Small intestine (tissue), 7 donors: ENCODE measurements around the gene KEL. TPM values are rescaled to one million over a fixed set of nuclear protein-coding genes. Genes with fewer than 3 reads are reported as not detected.
A peak's percentile ranks its signal among the peaks of the same experiment; 100 is the strongest.

Source experiments
- DNase-seq, 2 donors: peaks; one replicate each; pipeline versions ENCODE4 v3.0.0 to v3.0.0-alpha.2; 2013
- FAIRE-seq: peaks from 2 replicates; lab custom pipeline; 2012; peaks lifted over from hg19 to GRCh38; lab: Jason Lieb, UNC
- H3K27ac ChIP-seq, 3 donors: one replicate each; pipeline ENCODE4 v1.5.1; 2013; ENCODE audit warnings: low read length in 2 of 3, mild to moderate bottlenecking in 2 of 3, control low read depth in 1 of 3, inconsistent platforms in 1 of 3, low read depth in 1 of 3, moderate library complexity in 1 of 3
- H3K27me3 ChIP-seq, 3 donors: one replicate each; pipeline ENCODE4 v1.6.1; 2013; ENCODE audit warnings: low read length in 3 of 3, inconsistent platforms in 1 of 3; ENCODE audit not compliant: control insufficient read depth in 3 of 3, insufficient read depth in 3 of 3
- H3K36me3 ChIP-seq, 3 donors: one replicate each; pipeline ENCODE4 v1.6.1; 2013; ENCODE audit warnings: low read length in 3 of 3, inconsistent platforms in 1 of 3, low read depth in 1 of 3, mild to moderate bottlenecking in 1 of 3, moderate library complexity in 1 of 3; ENCODE audit not compliant: control insufficient read depth in 3 of 3, insufficient read depth in 2 of 3
- H3K4me1 ChIP-seq, 3 donors: one replicate each; pipeline ENCODE4 v1.6.1; 2013; ENCODE audit warnings: low read length in 2 of 3, inconsistent platforms in 1 of 3, low read depth in 1 of 3, mild to moderate bottlenecking in 1 of 3, moderate library complexity in 1 of 3; ENCODE audit not compliant: control insufficient read depth in 3 of 3, insufficient read depth in 2 of 3
- H3K4me3 ChIP-seq, 3 donors: one replicate each; pipeline ENCODE4 v1.5.1; 2013; ENCODE audit warnings: low read length in 3 of 3, control low read depth in 1 of 3, inconsistent platforms in 1 of 3, low read depth in 1 of 3, mild to moderate bottlenecking in 1 of 3, moderate library complexity in 1 of 3
- H3K9me3 ChIP-seq, 2 donors: one replicate each; pipeline ENCODE4 v1.6.1; 2013; ENCODE audit warnings: low read depth in 1 of 2, low read length in 1 of 2; ENCODE audit not compliant: control insufficient read depth in 2 of 2, insufficient read depth in 1 of 2
- WGBS, 3 donors: extraction: QIAGEN DNeasy Blood & Tissue Kit; methylation state at CpG; one replicate each; pipeline ENCODE4 v1.1.7; 2013; 5-methylcytosine and 5-hydroxymethylcytosine counted together
- polyA plus RNA-seq, 4 donors: library from polyadenylated mRNA; stranded (reverse) in 3 of 4; unstranded in 1 of 4; fragments of 200-250 nt in 3 of 4; fragments of 120-200 nt in 1 of 4; gene quantifications; one replicate each; pipeline versions ENCODE4 v1.2.1 to v1.2.3, GENCODE V29; 2013
- donor health status: healthy with polysubstance abuse.
- donor health status: control.
- donor health status: control.
- donor health status: Bipolar disorder and iron deficiency.
- donor health status: healthy.

The KEL gene
- polyA plus RNA-seq, 4 donors: 0.13 to 6.6 TPM; not detected in 2

DNA sequence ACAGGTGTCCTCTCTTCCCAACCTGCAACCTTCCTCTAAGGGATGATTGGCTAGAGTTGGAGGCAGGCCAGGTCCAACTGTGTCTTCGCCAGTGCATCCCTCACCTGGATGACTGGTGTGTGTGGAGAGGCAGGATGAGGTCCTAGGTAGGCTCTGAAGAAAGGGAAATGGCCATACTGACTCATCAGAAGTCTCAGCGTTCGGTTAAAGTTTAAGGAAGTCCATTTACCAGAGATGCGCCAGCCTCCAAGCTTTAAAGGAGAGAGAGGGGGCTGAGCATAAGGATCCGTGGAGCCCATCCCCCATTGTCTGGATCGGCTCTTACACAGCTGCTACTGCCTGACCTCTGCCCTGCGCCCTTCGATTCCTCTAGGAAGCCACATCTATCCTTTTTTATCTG lies 4.4 kb downstream of the KEL start:
- Histone ChIP-seq H3K4me3 (no peak overlapping the region), H3K36me3 (peaks cover 0 to 34% (median 0%) of the 10 kb centered on the region in 3 donors), H3K27me3 (no peaks in the 10 kb centered on the region), H3K4me1 (peaks cover 0 to 28% (median 0%) of the 10 kb centered on the region in 3 donors), H3K27ac (peak overlapping the region in 2 of 3 donors; percentile 25 to 83), H3K9me3 (peaks cover 0 to 4% of the 10 kb centered on the region in 2 donors)
- FAIRE-seq (no peak), DNase-seq (peak; percentile 21 to 27)
- 45 to 61% (median 46%) methylated on average over 8 of the region's 8 CpGs for whole genome bisulfite sequencing, 3 donors

DNA sequence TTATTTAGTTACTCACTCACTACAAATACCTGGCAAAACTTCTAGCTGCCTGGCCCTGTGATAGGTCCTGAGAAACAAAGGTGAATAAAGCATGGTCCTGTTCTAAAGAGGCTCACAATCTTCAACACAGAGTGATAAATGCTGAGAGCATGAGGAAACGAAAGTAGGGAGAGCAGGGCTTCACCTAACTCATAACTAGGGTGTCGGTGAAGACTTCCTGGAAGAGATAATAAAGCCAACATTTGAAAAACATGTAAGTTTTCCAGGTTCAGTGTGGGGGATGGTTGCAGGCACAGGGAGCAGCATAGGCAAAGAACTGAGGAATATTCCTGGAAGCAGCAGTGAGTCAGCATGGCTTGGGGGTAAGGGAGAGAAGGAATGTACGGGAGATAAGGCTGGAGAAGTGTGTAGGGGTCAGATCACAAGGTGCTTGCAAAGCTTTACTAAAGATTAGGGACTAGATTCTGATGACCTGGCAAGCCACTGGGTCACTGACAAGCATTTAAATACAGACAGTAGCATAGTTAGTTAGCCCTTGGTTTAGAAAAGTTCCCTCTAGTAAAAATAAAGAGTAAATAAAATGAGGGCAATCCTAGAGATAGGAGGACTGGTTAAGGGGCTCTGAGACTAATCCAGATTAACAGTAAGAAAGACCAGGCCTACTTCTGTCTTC lies 5.1 kb downstream of the KEL start:
- peaks cover 0 to 4% of the 10 kb centered on the region in 2 donors for H3K9me3 ChIP-seq
- 10 to 39% (median 25%) methylated on average over 3 of the region's 3 CpGs for WGBS, 3 donors
- peaks cover 0 to 24% (median 0%) of the 10 kb centered on the region in 3 donors for H3K4me1 ChIP-seq
- DNase-seq (peak; percentile 68 to 86), FAIRE-seq (no peak)
- no peak overlapping the region for H3K4me3 ChIP-seq
- H3K27ac ChIP-seq: peak overlapping the region in 1 of 3 donors; percentile 83
- no peaks in the 10 kb centered on the region for H3K27me3 ChIP-seq
- peaks cover 0 to 38% (median 0%) of the 10 kb centered on the region in 3 donors for H3K36me3 ChIP-seq

DNA sequence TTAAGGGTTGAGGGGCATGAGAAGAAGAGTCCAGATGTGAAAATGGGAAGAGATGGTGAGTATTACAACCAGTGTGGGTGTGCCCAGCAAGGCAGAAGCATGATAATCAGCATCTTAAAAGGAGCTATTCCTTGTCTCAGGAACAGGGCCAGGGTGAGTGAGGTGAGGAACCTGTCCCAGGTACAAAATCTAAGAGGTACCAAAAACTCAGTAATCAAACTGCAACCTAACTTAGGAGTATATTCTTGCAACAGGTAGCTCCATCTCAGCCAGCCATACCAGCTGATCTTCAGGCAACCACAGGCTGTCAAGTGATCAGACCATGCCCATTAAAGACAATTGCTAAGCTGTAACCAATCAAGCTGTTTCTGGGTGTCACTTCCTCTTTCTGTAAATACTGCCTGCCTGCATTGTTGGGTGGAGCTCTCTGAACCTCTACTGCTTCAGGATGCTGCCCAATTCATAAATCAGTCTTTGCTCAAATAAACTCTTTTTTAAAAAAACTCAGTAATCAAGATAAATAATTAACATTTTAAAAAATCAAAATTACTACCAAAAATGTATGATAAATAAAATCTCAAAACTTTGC lies 7.4 kb downstream of the KEL start:
- Histone ChIP-seq H3K27me3 (peaks cover 0 to 2% (median 0%) of the 10 kb centered on the region in 3 donors), H3K4me3 (no peak overlapping the region), H3K9me3 (peaks cover 0 to 4% of the 10 kb centered on the region in 2 donors), H3K27ac (no peak overlapping the region), H3K4me1 (peaks cover 0 to 24% (median 0%) of the 10 kb centered on the region in 3 donors), H3K36me3 (peaks cover 0 to 40% (median 0%) of the 10 kb centered on the region in 3 donors)
- FAIRE-seq (no peak), DNase-seq (no peak)

DNA sequence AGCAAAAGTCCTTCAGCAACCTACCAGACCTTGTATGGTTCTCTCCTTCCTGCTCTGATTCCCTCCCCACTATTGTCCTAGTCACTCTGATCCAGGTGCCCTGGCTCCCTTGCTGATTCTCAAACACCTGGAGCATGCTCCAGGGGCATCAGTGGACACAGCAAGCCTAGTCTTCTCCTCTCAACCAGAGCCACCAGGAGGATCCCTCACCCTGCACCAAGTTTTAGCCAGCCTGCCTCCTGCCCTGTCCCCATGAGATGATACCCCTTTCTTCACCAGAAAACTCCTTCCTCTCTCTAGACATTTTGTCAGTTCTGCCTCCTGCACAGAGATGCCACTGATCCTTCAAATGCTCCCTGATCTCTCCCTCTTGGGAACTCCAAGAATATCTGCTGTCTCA lies 11.9 kb downstream of the KEL start:
- peaks cover 0 to 57% (median 0%) of the 10 kb centered on the region in 3 donors for H3K36me3 ChIP-seq
- H3K9me3 ChIP-seq: peaks cover 0 to 4% of the 10 kb centered on the region in 2 donors
- no peak overlapping the region for H3K27ac ChIP-seq
- no peak for DNase-seq
- H3K4me3 ChIP-seq: no peak overlapping the region
- peaks cover 0 to 2% (median 0%) of the 10 kb centered on the region in 3 donors for H3K27me3 ChIP-seq
- H3K4me1 ChIP-seq: no peaks in the 10 kb centered on the region
- FAIRE-seq: no peak

DNA sequence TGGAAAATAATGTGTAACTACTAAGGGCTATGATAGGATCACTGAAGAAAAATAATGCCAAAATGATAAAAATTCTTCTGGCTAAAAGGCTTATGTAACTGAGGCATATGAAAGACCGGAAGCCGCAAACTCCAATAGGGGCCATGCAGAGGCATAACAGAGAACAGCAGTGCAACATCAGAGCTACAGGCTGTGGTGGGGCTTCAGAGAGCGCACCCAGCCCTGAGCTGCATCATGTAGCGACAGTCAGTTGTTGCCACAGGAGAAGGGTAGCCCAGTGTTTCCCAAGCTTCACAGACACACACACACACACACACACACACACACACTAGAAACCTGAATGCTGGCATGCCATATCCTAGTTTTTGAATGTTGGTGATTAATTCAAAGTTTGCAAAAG lies 13.6 kb downstream of the KEL start:
- WGBS, 3 donors: 93 to 98% (median 96%) methylated on average over 4 of the region's 4 CpGs
- H3K36me3 ChIP-seq: peaks cover 0 to 55% (median 0%) of the 10 kb centered on the region in 3 donors
- H3K27ac ChIP-seq: no peak overlapping the region
- DNase-seq: no peak
- no peak for FAIRE-seq
- H3K27me3 ChIP-seq: peaks cover 0 to 2% (median 0%) of the 10 kb centered on the region in 3 donors
- H3K9me3 ChIP-seq: no peaks in the 10 kb centered on the region
- H3K4me1 ChIP-seq: no peaks in the 10 kb centered on the region
- H3K4me3 ChIP-seq: no peak overlapping the region

DNA sequence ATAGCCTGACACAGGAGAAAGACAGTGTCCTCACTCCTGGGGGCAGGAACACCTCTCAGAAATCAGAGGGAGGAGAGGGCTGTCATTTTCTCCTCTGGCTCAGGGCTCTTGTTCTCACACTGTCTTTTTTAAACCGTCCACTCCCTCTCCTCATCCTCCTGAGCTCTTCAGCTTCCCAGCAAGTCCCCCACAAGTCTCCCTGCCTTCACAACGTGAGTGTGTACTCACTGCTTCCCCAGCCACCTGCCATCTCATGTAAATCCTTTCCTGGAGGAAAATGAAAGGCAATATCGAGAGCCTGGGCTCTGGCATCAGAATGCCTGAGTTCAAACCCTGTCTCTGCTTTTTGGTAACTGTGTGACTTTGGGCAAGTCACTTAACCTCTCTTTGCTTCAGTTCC lies 17.2 kb downstream of the KEL start:
- Histone ChIP-seq H3K4me1 (no peaks in the 10 kb centered on the region), H3K27ac (no peak overlapping the region), H3K9me3 (no peaks in the 10 kb centered on the region), H3K27me3 (no peaks in the 10 kb centered on the region), H3K4me3 (no peak overlapping the region), H3K36me3 (peaks cover 0 to 65% (median 0%) of the 10 kb centered on the region in 3 donors)
- FAIRE-seq (no peak), DNase-seq (no peak)
- WGBS, 3 donors: 51 to 64% (median 51%) methylated on average over 3 of the region's 3 CpGs

DNA sequence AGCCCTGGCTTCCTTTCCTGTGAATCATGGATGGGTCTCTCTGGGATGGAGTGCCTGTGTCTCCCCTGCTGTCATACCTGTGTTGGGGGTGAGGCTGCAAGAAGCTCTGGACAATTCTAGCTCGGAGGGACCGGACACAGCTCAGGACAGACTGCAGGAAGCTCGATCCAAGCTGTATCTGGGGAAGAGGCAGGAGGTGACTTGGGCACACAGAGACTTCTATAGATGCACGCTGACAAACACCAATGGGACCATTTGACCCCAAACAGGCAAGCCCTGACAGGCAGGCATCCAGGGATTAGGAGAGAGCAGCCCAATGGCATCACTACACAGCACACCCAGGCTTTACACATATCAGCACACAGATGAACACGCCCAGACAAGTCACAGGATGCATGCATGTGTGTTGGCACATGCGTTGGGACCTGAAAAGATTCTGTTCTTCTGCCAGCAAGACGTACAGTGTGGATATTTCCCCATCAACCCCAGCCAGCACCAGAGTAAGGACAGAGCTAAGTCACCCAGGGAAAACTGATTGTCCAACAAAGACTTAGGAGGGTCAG lies 18.4 kb downstream of the KEL start:
- FAIRE-seq: no peak
- WGBS, 3 donors: 78 to 83% (median 80%) methylated on average over 7 of the region's 7 CpGs
- Histone ChIP-seq H3K36me3 (peaks cover 0 to 73% (median 0%) of the 10 kb centered on the region in 3 donors), H3K4me3 (no peak overlapping the region), H3K9me3 (no peaks in the 10 kb centered on the region), H3K27me3 (no peaks in the 10 kb centered on the region), H3K4me1 (no peaks in the 10 kb centered on the region), H3K27ac (no peak overlapping the region)
- DNase-seq: no peak

DNA sequence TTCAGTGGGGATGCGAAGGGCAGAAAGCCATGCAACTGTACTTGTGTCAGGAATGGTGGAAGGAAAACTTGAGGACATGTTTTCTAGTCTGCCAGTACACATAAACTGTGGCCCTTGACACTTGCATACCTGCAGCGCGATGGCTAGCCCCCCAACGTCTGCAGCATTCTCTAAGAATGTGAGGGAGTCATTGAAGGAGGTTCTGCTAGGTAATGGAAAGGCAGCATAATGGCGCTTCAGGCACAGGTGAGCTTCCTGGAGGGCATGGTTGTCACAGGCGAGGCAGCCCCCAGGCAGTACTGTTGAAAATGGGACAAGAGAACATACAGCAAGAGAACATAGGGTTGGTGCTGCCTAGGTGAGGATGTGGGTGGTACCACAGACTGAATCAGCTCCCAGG lies 19.4 kb downstream of the KEL start:
- Histone ChIP-seq H3K4me1 (no peaks in the 10 kb centered on the region), H3K27ac (no peak overlapping the region), H3K27me3 (no peaks in the 10 kb centered on the region), H3K9me3 (no peaks in the 10 kb centered on the region), H3K4me3 (no peak overlapping the region), H3K36me3 (peaks cover 0 to 75% (median 0%) of the 10 kb centered on the region in 3 donors)
- 89 to 97% (median 94%) methylated on average over 6 of the region's 6 CpGs for WGBS, 3 donors
- no peak for FAIRE-seq
- no peak for DNase-seq
